Testis (tissue), 3 donors: ENCODE measurements around the gene MRPL55. TPM values are rescaled to one million over a fixed set of nuclear protein-coding genes. Genes with fewer than 3 reads are reported as not detected.
"Not testable (repeated sequence)": the region's sequence is repeated elsewhere in the genome, so short reads cannot be mapped to it uniquely, and the experiment has no call there.

Experiments used
- DNase-seq: peaks from one replicate; pipeline ENCODE4 v3.0.0-alpha.2; 2019
- H3K27ac ChIP-seq, 2 donors: fragments of 200-600 bp; sonication (generic); one replicate each; pipeline ENCODE4 v1.5.1; 2019
- H3K27me3 ChIP-seq: fragments of 200-600 bp; sonication (generic); one replicate; pipeline ENCODE4 v1.5.1; 2019
- H3K36me3 ChIP-seq: fragments of 200-600 bp; sonication (generic); one replicate; pipeline ENCODE4 v1.5.1; 2017; ENCODE audit warnings: low read depth; ENCODE audit errors: missing control alignments
- H3K4me1 ChIP-seq: fragments of 200-600 bp; sonication (generic); one replicate; pipeline ENCODE4 v1.5.1; 2019
- H3K4me3 ChIP-seq, 2 donors: fragments of 200-600 bp; sonication (generic); one replicate each; pipeline ENCODE4 v1.5.1; 2017 to 2019
- H3K9me3 ChIP-seq: fragments of 200-600 bp; sonication (generic); one replicate; pipeline ENCODE4 v1.5.1; 2017
- CTCF ChIP-seq, 3 experiments: fragments of 450-650 bp in 2 of 3; fragments of 200-600 bp in 1 of 3; sonication (generic) in 1 of 3; IDR thresholded peaks; one replicate each; pipeline ENCODE4 v1.5.1; 2016 to 2019; ENCODE audit warnings: antibody characterized with exemption in 3 of 3, mild to moderate bottlenecking in 2 of 3, moderate library complexity in 1 of 3
- POLR2A ChIP-seq: fragments of 450-650 bp; IDR thresholded peaks from one replicate; pipeline ENCODE4 v1.6.1; 2017; ENCODE audit warnings: antibody characterized with exemption, mild to moderate bottlenecking, moderate library complexity
- WGBS, 2 donors: methylation state at CpG; one replicate each; pipeline ENCODE4 v1.1.5; 2018; 5-methylcytosine and 5-hydroxymethylcytosine counted together
- intact Hi-C: fragments of 100-400 bp; cut with DNase I; formaldehyde crosslinking; loops from one replicate; pipeline ENCODE4 v1.15.1; 2023; ENCODE audit warnings: low total_unique reads
- polyA plus RNA-seq: library from polyadenylated mRNA; stranded (reverse); fragments of 350-450 nt; fragmentation: Illumina TruSeq; extraction: RNeasy Lipid Tissue Mini Kit (QIAGEN cat#74804); gene quantifications from one replicate; pipeline ENCODE4 v1.2.3, GENCODE V29; 2014; ENCODE audit warnings: low read depth, low replicate concordance; ENCODE audit not compliant: insufficient read depth
- total RNA-seq, 2 donors: library from RNA; depleted of rRNA; stranded (reverse); fragments of >200 nt; gene quantifications; one replicate each; pipeline ENCODE4 v1.2.3, GENCODE V29; 2016

Gene MRPL55
- total and polyA plus RNA-seq, 3 donors from 2014 or later, result 63.1 to 121 (median 102) TPM

- intact Hi-C loops, result no loop called here
- Histone ChIP-seq H3K4me1 (no peaks in the 10 kb centered on the region), H3K27me3 (no peaks in the 10 kb centered on the region), H3K27ac (no peak overlapping the region), H3K9me3 (no peaks in the 10 kb centered on the region), H3K4me3 (no peak overlapping the region), H3K36me3 (no peaks in the 10 kb centered on the region)
- no peak for TF ChIP-seq CTCF (IDR thresholded peaks at IDR 0.05)
- no peak for TF ChIP-seq POLR2A
- 94 to 95% methylated on average over 4 of the region's 4 CpGs for WGBS, 2 donors
- DNase-seq, result no peak
Measured at GRCh38 chr1:228117335-228117734, 8.2 kb upstream of the MRPL55 start.

- Histone ChIP-seq H3K4me1 (peaks cover 6% of the 10 kb centered on the region), H3K9me3 (no peaks in the 10 kb centered on the region), H3K27me3 (no peaks in the 10 kb centered on the region), H3K4me3 (no peak overlapping the region), H3K27ac (no peak overlapping the region), H3K36me3 (no peaks in the 10 kb centered on the region)
- 61 to 69% methylated on average over 3 of the region's 3 CpGs for WGBS, 2 donors
- DNase-seq, result no peak
- intact Hi-C loops, result no loop called here
- TF ChIP-seq POLR2A (no peak), CTCF (IDR thresholded peaks at IDR 0.05) (no peak)
Measured at GRCh38 chr1:228114827-228115226, 5.7 kb upstream of the MRPL55 start.

GRCh38 chr1:228112617-228113016 lies 3.5 kb upstream of the MRPL55 start:
- Histone ChIP-seq H3K9me3 (no peaks in the 10 kb centered on the region), H3K27ac (no peak overlapping the region), H3K4me1 (peaks cover 15% of the 10 kb centered on the region), H3K4me3 (no peak overlapping the region), H3K36me3 (no peaks in the 10 kb centered on the region), H3K27me3 (no peaks in the 10 kb centered on the region)
- TF ChIP-seq CTCF (IDR thresholded peaks at IDR 0.05) (no peak), POLR2A (no peak)
- no peak for DNase-seq
- intact Hi-C loops, result no loop called here
- 84 to 88% methylated on average over 1 of the region's 1 CpG for WGBS, 2 donors

- intact Hi-C loops, result no loop called here
- WGBS, 2 donors, result 91 to 92% methylated on average over 7 of the region's 7 CpGs
Measured at GRCh38 chr1:228112167-228112566, 3.1 kb upstream of the MRPL55 start.

GRCh38 chr1:228111315-228111714 lies 2.2 kb upstream of the MRPL55 start:
- WGBS, 2 donors, result 88 to 94% methylated on average over 6 of the region's 6 CpGs
- DNase-seq, H3K36me3 ChIP-seq, H3K27me3 ChIP-seq, H3K4me3 ChIP-seq, intact Hi-C loops, H3K27ac ChIP-seq, H3K9me3 ChIP-seq: not testable (repeated sequence)
- peaks cover 15% of the 10 kb centered on the region for H3K4me1 ChIP-seq

More at GRCh38 chr1:228112167-228112566, 3.1 kb upstream of the MRPL55 start:
- Histone ChIP-seq H3K4me1 (peaks cover 15% of the 10 kb centered on the region), H3K27ac (no peak overlapping the region), H3K36me3 (no peaks in the 10 kb centered on the region), H3K27me3 (no peaks in the 10 kb centered on the region), H3K4me3 (no peak overlapping the region), H3K9me3 (no peaks in the 10 kb centered on the region)
- DNase-seq, result no peak
- TF ChIP-seq CTCF (IDR thresholded peaks at IDR 0.05) (no peak), POLR2A (no peak)
